HepG2 (cell line): ENCODE measurements around the gene CDC42EP5. TPM values are rescaled to one million over a fixed set of nuclear protein-coding genes. Genes with fewer than 3 reads are reported as not detected.
"Not testable (repeated sequence)": the region's sequence is repeated elsewhere in the genome, so short reads cannot be mapped to it uniquely, and the experiment has no call there.

ENCODE experiments used
- ATAC-seq: fragments of 200-7000 bp; cut with Tn5 transposase; 3 replicates; pipeline ENCODE4 v1.9.1; 2020; ENCODE audit warnings: mild to moderate bottlenecking, moderate library complexity
- BruUV-seq: library from RNA; stranded (reverse); fragments of 400-500 nt; replicated peaks from 2 replicates; lab custom pipeline; 2021; lab: Mats Ljungman, UMichigan
- CTCF ChIA-PET: fragments of 300-600 bp; formaldehyde crosslinking; extraction: SDS; loops from one replicate; lab custom pipeline; 2021; ENCODE audit warnings: low total read pairs, inconsistent platforms, low intra/inter-chr PET ratio; lab: Yijun Ruan, JAX
- POLR2A ChIA-PET: fragments of 350-600 bp; sonication (Branson Sonifier 250); formaldehyde crosslinking; loops from one replicate; lab custom pipeline; 2020; ENCODE audit warnings: antibody characterized with exemption, inconsistent platforms; lab: Yijun Ruan, JAX
- DNase-seq: peaks from one replicate; pipeline ENCODE4 v3.0.0-alpha.2; 2015; ENCODE audit warnings: low spot score
- FAIRE-seq: peaks from 3 replicates; lab custom pipeline; 2011; peaks lifted over from hg19 to GRCh38; lab: Jason Lieb, UNC
- H2AFZ ChIP-seq: one replicate; pipeline ENCODE4 v1.6.1; 2011; ENCODE audit warnings: low read length, inconsistent platforms
- H3K27ac ChIP-seq: fragments of 300-600 bp; 3 replicates; pipeline ENCODE4 v1.8.0; 2011; ENCODE audit warnings: mixed run types, mild to moderate bottlenecking, mixed read lengths, low read length, inconsistent platforms; ENCODE audit not compliant: insufficient read depth; ENCODE audit errors: extremely low read length
- H3K27me3 ChIP-seq, 2 experiments: fragments of 200-600 bp in 1 of 2; 2 replicates in 1 of 2; 3 replicates in 1 of 2; pipeline versions ENCODE4 v1.6.0 to v1.8.0; 2011; ENCODE audit warnings: low read length in 2 of 2, mild to moderate bottlenecking in 2 of 2, moderate library complexity in 2 of 2, inconsistent platforms in 1 of 2; ENCODE audit not compliant: insufficient read depth in 2 of 2, control insufficient read depth in 1 of 2
- H3K36me3 ChIP-seq, 2 experiments: fragments of 200-600 bp in 1 of 2; replicated peaks in 1 of 2; 2 replicates in 1 of 2; 3 replicates in 1 of 2; pipeline versions ENCODE4 v1.5.1 to v1.8.0; 2011; ENCODE audit warnings: low read length in 2 of 2, inconsistent platforms in 1 of 2; ENCODE audit not compliant: insufficient read depth in 2 of 2, control insufficient read depth in 1 of 2
- H3K4me1 ChIP-seq: 2 replicates; pipeline ENCODE4 v1.5.1; 2012; ENCODE audit warnings: low read length, inconsistent platforms; ENCODE audit not compliant: insufficient read depth
- H3K4me2 ChIP-seq: 2 replicates; pipeline ENCODE4 v1.6.0; 2011; ENCODE audit warnings: low read depth, low read length, inconsistent platforms
- H3K4me3 ChIP-seq, 3 experiments: fragments of 200-600 bp in 1 of 3; sonication (generic), shearing (Covaris generic) in 1 of 3; replicated peaks in 1 of 3; 2 replicates each; pipeline ENCODE4 v1.5.1; 2011 to 2016; ENCODE audit warnings: low read length in 3 of 3, inconsistent platforms in 2 of 3, low read depth in 2 of 3, mild to moderate bottlenecking in 2 of 3, control low read depth in 1 of 3, mixed read lengths in 1 of 3; ENCODE audit not compliant: insufficient read depth in 1 of 3
- H3K79me2 ChIP-seq: one replicate; pipeline ENCODE4 v1.6.1; 2011; ENCODE audit warnings: low read length, inconsistent platforms; ENCODE audit not compliant: insufficient read depth
- H3K9ac ChIP-seq: 2 replicates; pipeline ENCODE4 v1.6.0; 2011; ENCODE audit warnings: mild to moderate bottlenecking, low read depth, low read length, inconsistent platforms; ENCODE audit not compliant: insufficient read depth
- H3K9me3 ChIP-seq: 2 replicates; pipeline ENCODE4 v1.5.1; 2012; ENCODE audit warnings: mild to moderate bottlenecking, low read length
- H4K20me1 ChIP-seq: 2 replicates; pipeline ENCODE4 v1.6.0; 2011; ENCODE audit warnings: inconsistent platforms, mild to moderate bottlenecking, low read length, moderate library complexity; ENCODE audit not compliant: insufficient read depth
- ARNT ChIP-seq: fragments of 450-650 bp; IDR thresholded peaks from 2 replicates; pipeline ENCODE4 v1.6.1; 2017
- CEBPG ChIP-seq: IDR thresholded peaks from 2 replicates; pipeline ENCODE4 v1.6.1; 2016
- EED ChIP-seq: sonication (generic); formaldehyde crosslinking; IDR thresholded peaks from 2 replicates; pipeline ENCODE4 v1.5.0; 2020; ENCODE audit warnings: mild to moderate bottlenecking, missing genetic modification reagents
- HMGA1 ChIP-seq: sonication (generic); formaldehyde crosslinking; conservative IDR thresholded peaks from 2 replicates; pipeline ENCODE4 v1.4.0; 2020; ENCODE audit warnings: missing genetic modification reagents
- JDP2 ChIP-seq: sonication (generic); formaldehyde crosslinking; IDR thresholded peaks from 2 replicates; pipeline ENCODE4 v1.8.1; 2022; ENCODE audit warnings: missing genetic modification reagents, borderline replicate concordance
- KLF11 ChIP-seq: IDR thresholded peaks from 2 replicates; pipeline ENCODE4 v1.6.1; 2016; ENCODE audit warnings: missing compliant biosample characterization
- RAD51 ChIP-seq: fragments of 450-650 bp; IDR thresholded peaks from 2 replicates; pipeline ENCODE4 v1.6.1; 2016; ENCODE audit warnings: borderline replicate concordance
- RARG ChIP-seq: sonication (generic); formaldehyde crosslinking; IDR thresholded peaks from 2 replicates; pipeline ENCODE4 v1.4.0; 2020; ENCODE audit warnings: low read depth, mild to moderate bottlenecking, missing genetic modification reagents
- SMAD1 ChIP-seq: sonication (generic); formaldehyde crosslinking; IDR thresholded peaks from 2 replicates; pipeline ENCODE4 v1.4.0; 2020; ENCODE audit warnings: missing genetic modification reagents, low read depth, mild to moderate bottlenecking, borderline replicate concordance
- ZNF251 ChIP-seq: sonication (generic); formaldehyde crosslinking; IDR thresholded peaks from 2 replicates; pipeline ENCODE4 v1.9.0; 2021; ENCODE audit warnings: mild to moderate bottlenecking, missing genetic modification reagents
- ZNF589 ChIP-seq: sonication (generic); formaldehyde crosslinking; conservative IDR thresholded peaks from 2 replicates; pipeline ENCODE4 v1.8.0; 2022; ENCODE audit warnings: mild to moderate bottlenecking, moderate library complexity, missing genetic modification reagents
- ZNF839 ChIP-seq: sonication (generic); formaldehyde crosslinking; IDR thresholded peaks from 2 replicates; pipeline ENCODE4 v1.4.0; 2020; ENCODE audit warnings: missing genetic modification reagents, mild to moderate bottlenecking, borderline replicate concordance
- WGBS: methylation state at CpG from one replicate; pipeline ENCODE4 v1.1.6; 2017; ENCODE audit warnings: low lambda C conversion rate; 5-methylcytosine and 5-hydroxymethylcytosine counted together
- in situ Hi-C: cut with HindIII; loops from 2 replicates; pipeline ENCODE4 v1.10.0; 2017; ENCODE audit warnings: low pct_unique_long_range_greater_than_20kb; ENCODE audit not compliant: extremely low pct_ligation_motif_present
- intact Hi-C: fragments of 100-400 bp; cut with micrococcal nuclease; formaldehyde crosslinking; loops from one replicate; pipeline ENCODE4 v1.10.0; 2022; ENCODE audit not compliant: unreplicated experiment
- polyA plus RNA-seq, 8 experiments: library from polyadenylated mRNA; depleted of rRNA in 3 of 8; stranded (reverse) in 7 of 8; unstranded in 1 of 8; fragments of >200 nt; fragmentation: Illumina TruSeq in 4 of 8; extraction: Trizol in 4 of 8; gene quantifications; 2 replicates each; pipeline versions ENCODE4 v1.2.1 to v1.2.3, GENCODE V29; 2011 to 2016; ENCODE audit warnings: low read depth in 4 of 8, missing spikeins in 1 of 8, mixed read lengths in 1 of 8; ENCODE audit not compliant: insufficient read depth in 1 of 8
- total RNA-seq, 5 experiments: library from RNA; depleted of rRNA; stranded (reverse); fragments of >200 nt; fragmentation: Illumina TruSeq; extraction: Trizol; gene quantifications; 2 replicates each; pipeline ENCODE4 v1.2.3, GENCODE V29; 2016; ENCODE audit warnings: low read depth in 1 of 5
- TF ChIP-seq, protein P1 (sequence below): sonication (generic); formaldehyde crosslinking; IDR thresholded peaks from 2 replicates; pipeline ENCODE4 v1.8.0; 2022; ENCODE audit warnings: mild to moderate bottlenecking, missing genetic modification reagents; ENCODE audit not compliant: insufficient replicate concordance
- TF ChIP-seq, protein P2 (sequence below): sonication (generic); formaldehyde crosslinking; IDR thresholded peaks from 2 replicates; pipeline ENCODE4 v1.4.0; 2020; ENCODE audit warnings: missing genetic modification reagents

CDC42EP5 gene
- total and polyA plus RNA-seq, 2 of the 13 experiments (the other 11 are each of a cell fraction or from before 2014, with no cell fraction given): 0.41 to 1.6 TPM

DNA sequence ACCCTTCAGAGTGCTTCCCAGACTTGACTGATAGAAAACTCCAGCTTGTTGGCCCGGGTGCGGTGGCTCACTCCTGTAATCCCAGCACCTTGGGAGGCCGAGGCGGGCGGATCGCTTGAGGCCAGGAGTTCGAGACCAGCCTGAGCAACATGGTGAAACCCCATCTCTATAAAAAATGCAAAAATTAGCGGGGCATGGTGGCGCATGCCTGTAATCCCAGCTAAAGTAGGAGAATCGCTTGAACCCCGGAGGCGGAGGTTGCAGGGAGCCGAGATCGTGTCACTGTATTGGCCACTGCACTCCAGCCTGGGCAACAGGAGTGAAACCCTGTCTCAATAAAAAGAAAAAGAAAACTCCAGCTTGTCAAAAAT lies 7.0 kb downstream of the CDC42EP5 start:
- H4K20me1 ChIP-seq, H3K9me3 ChIP-seq, intact Hi-C loops, BruUV-seq, H3K4me2 ChIP-seq, in situ Hi-C loops, DNase-seq, H3K27ac ChIP-seq, ATAC-seq, POLR2A ChIA-PET, H2AFZ ChIP-seq, H3K9ac ChIP-seq, H3K36me3 ChIP-seq, H3K4me3 ChIP-seq, FAIRE-seq, CTCF ChIA-PET, H3K27me3 ChIP-seq: not testable (repeated sequence)
- peaks cover 29% of the 10 kb centered on the region for H3K4me1 ChIP-seq
- H3K79me2 ChIP-seq: peaks cover 10% of the 10 kb centered on the region
- WGBS: 94% methylated on average over 14 of the region's 14 CpGs

DNA sequence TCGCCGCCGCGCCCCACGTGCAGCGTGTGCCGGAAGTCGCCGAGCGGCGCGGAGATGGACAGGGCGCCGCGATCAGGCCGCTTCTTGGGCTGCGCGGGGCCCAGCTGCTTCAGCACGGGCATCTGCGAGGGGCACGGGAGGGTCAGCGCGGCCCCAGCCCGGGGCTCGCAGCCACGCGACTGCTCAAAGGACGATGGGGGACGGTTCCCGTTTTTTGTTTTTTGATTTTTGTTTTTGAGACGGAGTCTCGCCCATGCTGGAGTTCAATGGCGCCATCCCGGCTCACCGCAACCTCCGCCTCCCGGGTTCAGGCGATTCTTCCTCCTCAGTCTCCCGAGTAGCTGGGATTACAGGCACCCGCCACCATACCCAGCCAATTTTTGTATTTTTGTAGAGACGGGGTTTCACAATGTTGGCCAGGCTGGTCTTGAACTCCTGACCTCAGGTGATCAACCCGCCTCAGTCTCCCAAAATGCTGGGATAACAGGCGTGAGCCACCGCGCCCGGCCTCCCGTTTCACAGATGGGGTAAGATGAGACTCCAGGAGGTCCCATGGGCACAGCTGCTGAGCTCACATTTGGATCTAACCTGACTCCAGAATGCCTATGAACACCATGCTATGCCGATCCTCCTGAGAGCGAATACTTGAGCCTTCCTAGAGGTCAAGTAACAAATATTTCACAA lies 7.5 kb downstream of the CDC42EP5 start:
- FAIRE-seq (no peak), DNase-seq (no peak), ATAC-seq (no peak)
- Histone ChIP-seq H3K4me1 (peaks cover 24% of the 10 kb centered on the region), H3K9me3 (no peaks in the 10 kb centered on the region), H3K79me2 (peaks cover 10% of the 10 kb centered on the region), H3K27me3 (no peaks in the 10 kb centered on the region; a peak in 1 of 5 replicates), H3K4me3 (no peak overlapping the region), H3K9ac (no peak overlapping the region), H4K20me1 (no peaks in the 10 kb centered on the region), H3K36me3 (peaks cover 0 to 7% of the 10 kb centered on the region in 2 experiments; a peak in 3 of 5 replicates), H3K27ac (no peak overlapping the region), H3K4me2 (no peak overlapping the region), H2AFZ (no peak overlapping the region)
- intact Hi-C loops: no loop called here
- ChIA-PET POLR2A (no interaction called here), CTCF (no interaction called here)
- WGBS: 96% methylated on average over 48 of the region's 49 CpGs
- BruUV-seq: no TSS peak
- in situ Hi-C loops: no loop called here
- no peak for TF ChIP-seq ZNF251 (CRISPR knock-in tag)
- no peak for TF ChIP-seq RAD51
- no peak for TF ChIP-seq CEBPG (CRISPR knock-in tag)
- TF ChIP-seq ZNF589 (CRISPR knock-in tag): no peak
- no peak for TF ChIP-seq EED (CRISPR knock-in tag)
- TF ChIP-seq RARG (CRISPR knock-in tag): no peak
- TF ChIP-seq, protein P1, sequence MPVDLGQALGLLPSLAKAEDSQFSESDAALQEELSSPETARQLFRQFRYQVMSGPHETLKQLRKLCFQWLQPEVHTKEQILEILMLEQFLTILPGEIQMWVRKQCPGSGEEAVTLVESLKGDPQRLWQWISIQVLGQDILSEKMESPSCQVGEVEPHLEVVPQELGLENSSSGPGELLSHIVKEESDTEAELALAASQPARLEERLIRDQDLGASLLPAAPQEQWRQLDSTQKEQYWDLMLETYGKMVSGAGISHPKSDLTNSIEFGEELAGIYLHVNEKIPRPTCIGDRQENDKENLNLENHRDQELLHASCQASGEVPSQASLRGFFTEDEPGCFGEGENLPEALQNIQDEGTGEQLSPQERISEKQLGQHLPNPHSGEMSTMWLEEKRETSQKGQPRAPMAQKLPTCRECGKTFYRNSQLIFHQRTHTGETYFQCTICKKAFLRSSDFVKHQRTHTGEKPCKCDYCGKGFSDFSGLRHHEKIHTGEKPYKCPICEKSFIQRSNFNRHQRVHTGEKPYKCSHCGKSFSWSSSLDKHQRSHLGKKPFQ (CRISPR knock-in tag): no peak
- TF ChIP-seq JDP2 (CRISPR knock-in tag): no peak
- TF ChIP-seq HMGA1 (CRISPR knock-in tag): no peak
- no peak for TF ChIP-seq KLF11 (CRISPR knock-in tag)
- TF ChIP-seq SMAD1 (CRISPR knock-in tag): no peak
- TF ChIP-seq, protein P2, sequence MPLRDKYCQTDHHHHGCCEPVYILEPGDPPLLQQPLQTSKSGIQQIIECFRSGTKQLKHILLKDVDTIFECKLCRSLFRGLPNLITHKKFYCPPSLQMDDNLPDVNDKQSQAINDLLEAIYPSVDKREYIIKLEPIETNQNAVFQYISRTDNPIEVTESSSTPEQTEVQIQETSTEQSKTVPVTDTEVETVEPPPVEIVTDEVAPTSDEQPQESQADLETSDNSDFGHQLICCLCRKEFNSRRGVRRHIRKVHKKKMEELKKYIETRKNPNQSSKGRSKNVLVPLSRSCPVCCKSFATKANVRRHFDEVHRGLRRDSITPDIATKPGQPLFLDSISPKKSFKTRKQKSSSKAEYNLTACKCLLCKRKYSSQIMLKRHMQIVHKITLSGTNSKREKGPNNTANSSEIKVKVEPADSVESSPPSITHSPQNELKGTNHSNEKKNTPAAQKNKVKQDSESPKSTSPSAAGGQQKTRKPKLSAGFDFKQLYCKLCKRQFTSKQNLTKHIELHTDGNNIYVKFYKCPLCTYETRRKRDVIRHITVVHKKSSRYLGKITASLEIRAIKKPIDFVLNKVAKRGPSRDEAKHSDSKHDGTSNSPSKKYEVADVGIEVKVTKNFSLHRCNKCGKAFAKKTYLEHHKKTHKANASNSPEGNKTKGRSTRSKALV (CRISPR knock-in tag): no peak
- TF ChIP-seq ZNF839: no peak
- TF ChIP-seq ARNT: no peak
